HG02610 (cell line): ENCODE data around the gene CAMKMT.

Source experiments
- ATAC-seq: cut with Tn5 transposase; IDR thresholded peaks from one replicate; pipeline ENCODE4 v1.9.1; 2021; ENCODE audit warnings: mild to moderate bottlenecking, moderate library complexity; ENCODE audit not compliant: unreplicated experiment

Gene CAMKMT

GRCh38 chr2:44789446-44789845 is 427.7 kb downstream of the CAMKMT start:
- no peak for ATAC-seq

- no peak for ATAC-seq
Observed at GRCh38 chr2:44789971-44790721, 428.4 kb downstream of the CAMKMT start.

GRCh38 chr2:44793322-44793870 is 431.6 kb downstream of the CAMKMT start:
- no peak for ATAC-seq

GRCh38 chr2:44796771-44797170 is 435.0 kb downstream of the CAMKMT start:
- ATAC-seq = no peak

- no peak for ATAC-seq
Observed at GRCh38 chr2:44798139-44798659, 436.5 kb downstream of the CAMKMT start.

GRCh38 chr2:44799105-44799504 is 437.4 kb downstream of the CAMKMT start:
- no peak for ATAC-seq

GRCh38 chr2:44799754-44800153 is 438.0 kb downstream of the CAMKMT start:
- ATAC-seq = no peak

- no peak for ATAC-seq
Observed at GRCh38 chr2:44801289-44801840, 439.6 kb downstream of the CAMKMT start.

GRCh38 chr2:44801841-44802776 is 440.4 kb downstream of the CAMKMT start:
- ATAC-seq = no peak

- ATAC-seq = no peak
Observed at GRCh38 chr2:44802777-44803424, 441.2 kb downstream of the CAMKMT start.

- ATAC-seq = no peak
Observed at GRCh38 chr2:44804406-44805265, 442.9 kb downstream of the CAMKMT start.

- no peak for ATAC-seq
Observed at GRCh38 chr2:44805401-44806235, 443.9 kb downstream of the CAMKMT start.

GRCh38 chr2:44807201-44808025 is 445.7 kb downstream of the CAMKMT start:
- ATAC-seq = no peak

- ATAC-seq = no peak
Observed at GRCh38 chr2:44810892-44811530, 449.3 kb downstream of the CAMKMT start.

GRCh38 chr2:44813165-44813564 is 451.4 kb downstream of the CAMKMT start:
- ATAC-seq = no peak

- no peak for ATAC-seq
Observed at GRCh38 chr2:44813658-44814057, 451.9 kb downstream of the CAMKMT start.

GRCh38 chr2:44817256-44817655 is 455.5 kb downstream of the CAMKMT start:
- ATAC-seq = no peak
